ENCODE data around the gene SPINK1.

SPINK1 gene

GRCh38 chr5:147780924-147781573, 50.4 kb downstream of the SPINK1 start:
- no peaks in the 10 kb centered on the region for H3K27me3 ChIP-seq (ENCODE audit: insufficient read depth, low read length)
- peaks cover 3% of the 10 kb centered on the region; the same call in 1 of the 2 replicates for H3K9me3 ChIP-seq (ENCODE audit: insufficient read depth, low read depth, low read length)
- H3K36me3 ChIP-seq (ENCODE audit: insufficient read depth, low read depth, low read length) = no peaks in the 10 kb centered on the region
- H3K9ac ChIP-seq (ENCODE audit: low read depth, low read length) = peak overlapping the region; percentile 94; the same call in 1 of the 2 replicates
- H3K4me1 ChIP-seq (ENCODE audit: insufficient read depth, low read length) = peaks cover 18% of the 10 kb centered on the region; the same call in 1 of the 2 replicates
- H3K27ac ChIP-seq (ENCODE audit: low read length) = no peak overlapping the region
- peak overlapping the region; percentile 95 for H3K4me3 ChIP-seq (ENCODE audit: low read length)

DNA sequence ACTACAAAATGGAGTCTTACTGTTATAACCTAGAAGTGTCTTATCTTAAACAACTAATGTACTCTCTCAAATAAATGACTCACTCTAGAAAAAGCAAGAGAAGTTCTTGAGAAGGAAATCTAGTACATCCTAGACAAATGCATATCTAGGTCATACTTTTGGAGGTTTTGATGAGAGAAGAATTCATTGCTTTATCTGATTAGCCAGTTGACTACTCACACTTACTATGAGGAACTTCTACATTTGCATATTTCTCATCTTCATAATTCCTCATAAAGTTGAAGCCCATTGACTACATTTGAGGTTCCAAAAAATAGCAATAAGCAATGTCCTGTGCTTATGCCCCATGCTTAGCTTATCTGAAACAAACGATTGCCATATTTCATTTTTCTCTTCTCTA, 51.8 kb downstream of the SPINK1 start:
- Histone ChIP-seq H3K27ac (ENCODE audit: low read length) (no peak overlapping the region), H3K4me1 (ENCODE audit: insufficient read depth, low read length) (peaks cover 22% of the 10 kb centered on the region; the same call in 1 of the 2 replicates), H3K9ac (ENCODE audit: low read depth, low read length) (peak overlapping the region; percentile 94; the same call in 1 of the 2 replicates), H3K9me3 (ENCODE audit: insufficient read depth, low read depth, low read length) (peaks cover 3% of the 10 kb centered on the region; the same call in 1 of the 2 replicates), H3K36me3 (ENCODE audit: insufficient read depth, low read depth, low read length) (no peaks in the 10 kb centered on the region), H3K4me3 (ENCODE audit: low read length) (peak overlapping the region; percentile 95), H3K27me3 (ENCODE audit: insufficient read depth, low read length) (no peaks in the 10 kb centered on the region)

- H3K4me1 ChIP-seq (ENCODE audit: insufficient read depth, low read length) = peaks cover 28% of the 10 kb centered on the region; the same call in 1 of the 2 replicates
Measured at GRCh38 chr5:147776989-147777388, 54.5 kb downstream of the SPINK1 start.

More at GRCh38 chr5:147776989-147777388, 54.5 kb downstream of the SPINK1 start:
- Histone ChIP-seq H3K36me3 (ENCODE audit: insufficient read depth, low read depth, low read length) (no peaks in the 10 kb centered on the region), H3K9me3 (ENCODE audit: insufficient read depth, low read depth, low read length) (peaks cover 3% of the 10 kb centered on the region; the same call in 1 of the 2 replicates), H3K27ac (ENCODE audit: low read length) (no peak overlapping the region), H3K27me3 (ENCODE audit: insufficient read depth, low read length) (no peaks in the 10 kb centered on the region), H3K9ac (ENCODE audit: low read depth, low read length) (no peak overlapping the region), H3K4me3 (ENCODE audit: low read length) (no peak overlapping the region)

All from iPS-20b (cell line).